ENCODE measurements around the gene CHCHD6. TPM values are rescaled to one million over a fixed set of nuclear protein-coding genes. Genes with fewer than 3 reads are reported as not detected.

Gene CHCHD6
- total RNA-seq, 1 donor from 2014 or later: 30.2 TPM

DNA sequence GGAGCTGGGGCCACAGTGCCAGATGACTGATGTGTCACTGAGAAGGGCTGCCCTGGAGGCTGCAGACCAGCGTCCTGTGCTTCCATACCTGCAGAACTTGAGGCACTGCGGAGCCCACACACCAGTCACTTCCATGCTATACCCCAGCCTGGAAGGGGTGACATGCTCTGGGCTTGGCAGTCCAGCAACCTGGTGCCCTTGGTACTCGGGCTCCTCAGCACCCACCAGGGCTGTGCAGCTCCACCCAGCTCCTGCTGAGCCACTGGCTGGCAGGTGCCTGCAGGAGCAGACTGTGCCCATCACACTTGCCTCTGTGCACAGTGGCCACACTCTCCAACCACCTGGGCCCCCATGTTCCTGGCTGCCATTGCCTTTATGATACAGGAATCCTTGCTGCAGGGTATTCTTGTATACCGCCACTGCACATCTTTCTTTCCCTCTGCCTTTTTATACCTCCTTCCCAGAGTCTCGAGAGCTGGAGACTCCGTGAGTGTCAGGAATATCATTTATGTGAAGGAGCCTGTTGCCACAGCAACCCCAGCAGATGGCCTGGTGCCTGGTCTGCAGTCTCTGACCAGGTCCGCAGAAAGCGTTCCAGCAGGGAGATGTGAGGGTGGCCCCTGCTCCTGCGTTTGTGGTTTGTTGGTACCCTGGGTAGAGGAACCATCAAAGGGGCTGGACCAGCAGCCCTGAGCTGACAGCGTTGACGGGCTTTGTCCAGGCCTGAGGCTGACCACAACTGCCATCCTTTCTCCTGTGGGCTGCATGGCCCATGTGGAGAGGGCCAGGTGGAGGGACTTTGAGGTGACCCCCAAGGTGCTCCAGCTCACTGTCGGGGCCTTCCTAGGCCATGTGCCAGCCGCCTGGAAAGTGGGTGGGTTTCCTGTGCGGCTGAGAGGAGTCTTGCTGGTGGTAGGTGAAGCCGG is 185.5 kb downstream of the CHCHD6 start:
- TF ChIP-seq, protein P1, sequence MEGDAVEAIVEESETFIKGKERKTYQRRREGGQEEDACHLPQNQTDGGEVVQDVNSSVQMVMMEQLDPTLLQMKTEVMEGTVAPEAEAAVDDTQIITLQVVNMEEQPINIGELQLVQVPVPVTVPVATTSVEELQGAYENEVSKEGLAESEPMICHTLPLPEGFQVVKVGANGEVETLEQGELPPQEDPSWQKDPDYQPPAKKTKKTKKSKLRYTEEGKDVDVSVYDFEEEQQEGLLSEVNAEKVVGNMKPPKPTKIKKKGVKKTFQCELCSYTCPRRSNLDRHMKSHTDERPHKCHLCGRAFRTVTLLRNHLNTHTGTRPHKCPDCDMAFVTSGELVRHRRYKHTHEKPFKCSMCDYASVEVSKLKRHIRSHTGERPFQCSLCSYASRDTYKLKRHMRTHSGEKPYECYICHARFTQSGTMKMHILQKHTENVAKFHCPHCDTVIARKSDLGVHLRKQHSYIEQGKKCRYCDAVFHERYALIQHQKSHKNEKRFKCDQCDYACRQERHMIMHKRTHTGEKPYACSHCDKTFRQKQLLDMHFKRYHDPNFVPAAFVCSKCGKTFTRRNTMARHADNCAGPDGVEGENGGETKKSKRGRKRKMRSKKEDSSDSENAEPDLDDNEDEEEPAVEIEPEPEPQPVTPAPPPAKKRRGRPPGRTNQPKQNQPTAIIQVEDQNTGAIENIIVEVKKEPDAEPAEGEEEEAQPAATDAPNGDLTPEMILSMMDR (IDR thresholded peaks at IDR 0.05; ENCODE audit: unreplicated experiment): no peak
- no peak overlapping the region for H3K4me3 Mint-ChIP-seq (ENCODE audit: low read depth)
- H3K4me1 Mint-ChIP-seq (ENCODE audit: low read depth): peaks cover 6% of the 10 kb centered on the region
- H3K27ac Mint-ChIP-seq: no peak overlapping the region
- peaks cover 2% of the 10 kb centered on the region for H3K36me3 Mint-ChIP-seq (ENCODE audit: insufficient read depth)
- H3K9me3 Mint-ChIP-seq (ENCODE audit: low read depth): no peaks in the 10 kb centered on the region
- no peak for DNase-seq (ENCODE audit: low spot score, unreplicated experiment)
- H3K27me3 Mint-ChIP-seq: no peaks in the 10 kb centered on the region

DNA sequence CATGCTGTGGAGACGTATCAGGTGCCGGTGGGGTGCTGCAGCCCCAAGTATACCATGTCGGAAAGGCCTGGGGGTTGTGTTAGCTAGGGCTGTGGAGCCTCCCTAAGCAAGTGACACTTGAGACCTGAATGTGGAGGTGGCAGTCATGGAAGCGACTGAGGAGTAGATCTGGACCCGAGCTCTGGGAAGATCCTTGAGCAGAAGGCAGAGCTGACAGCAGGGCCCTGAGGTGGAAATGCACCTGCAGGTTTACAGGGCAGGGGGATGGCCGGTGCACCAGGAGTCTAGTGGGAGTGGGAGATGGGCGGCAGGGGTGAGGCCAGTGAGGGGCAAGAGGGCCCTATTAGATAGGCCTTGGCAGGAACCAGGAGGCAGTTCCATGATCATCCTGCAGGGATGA is 187.1 kb downstream of the CHCHD6 start:
- DNase-seq (ENCODE audit: low spot score, unreplicated experiment): no peak
- H3K27ac Mint-ChIP-seq: no peak overlapping the region
- H3K27me3 Mint-ChIP-seq: no peaks in the 10 kb centered on the region
- no peaks in the 10 kb centered on the region for H3K9me3 Mint-ChIP-seq (ENCODE audit: low read depth)
- TF ChIP-seq, protein P1 (IDR thresholded peaks at IDR 0.05; ENCODE audit: unreplicated experiment): no peak
- peaks cover 10% of the 10 kb centered on the region for H3K4me1 Mint-ChIP-seq (ENCODE audit: low read depth)
- H3K4me3 Mint-ChIP-seq (ENCODE audit: low read depth): no peak overlapping the region
- peaks cover 2% of the 10 kb centered on the region for H3K36me3 Mint-ChIP-seq (ENCODE audit: insufficient read depth)

DNA sequence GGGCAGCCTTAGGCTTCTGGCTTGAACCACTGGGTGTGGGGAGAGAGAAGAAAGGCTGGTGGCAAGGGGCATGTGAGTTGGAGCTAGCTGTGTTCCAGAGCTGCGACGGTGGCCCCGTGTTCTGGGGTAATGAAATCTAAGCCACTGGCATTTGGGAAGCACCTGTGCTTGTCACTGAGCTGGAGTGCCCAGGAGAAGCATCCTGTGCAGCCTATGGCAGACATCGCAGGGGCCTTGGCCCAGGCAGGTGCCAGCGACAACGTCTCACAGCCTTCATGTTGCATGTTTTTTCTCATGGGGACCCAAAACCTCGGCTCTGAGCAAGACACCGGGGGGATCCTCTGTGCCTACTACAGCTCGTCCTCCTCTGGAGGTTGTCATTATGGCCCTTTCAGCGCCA is 187.8 kb downstream of the CHCHD6 start:
- Mint-ChIP-seq H3K36me3 (ENCODE audit: insufficient read depth) (peaks cover 2% of the 10 kb centered on the region), H3K27me3 (no peaks in the 10 kb centered on the region), H3K4me1 (ENCODE audit: low read depth) (peaks cover 6% of the 10 kb centered on the region), H3K4me3 (ENCODE audit: low read depth) (no peak overlapping the region), H3K9me3 (ENCODE audit: low read depth) (no peaks in the 10 kb centered on the region), H3K27ac (no peak overlapping the region)
- TF ChIP-seq, protein P1 (IDR thresholded peaks at IDR 0.05; ENCODE audit: unreplicated experiment): no peak
- no peak for DNase-seq (ENCODE audit: low spot score, unreplicated experiment)

DNA sequence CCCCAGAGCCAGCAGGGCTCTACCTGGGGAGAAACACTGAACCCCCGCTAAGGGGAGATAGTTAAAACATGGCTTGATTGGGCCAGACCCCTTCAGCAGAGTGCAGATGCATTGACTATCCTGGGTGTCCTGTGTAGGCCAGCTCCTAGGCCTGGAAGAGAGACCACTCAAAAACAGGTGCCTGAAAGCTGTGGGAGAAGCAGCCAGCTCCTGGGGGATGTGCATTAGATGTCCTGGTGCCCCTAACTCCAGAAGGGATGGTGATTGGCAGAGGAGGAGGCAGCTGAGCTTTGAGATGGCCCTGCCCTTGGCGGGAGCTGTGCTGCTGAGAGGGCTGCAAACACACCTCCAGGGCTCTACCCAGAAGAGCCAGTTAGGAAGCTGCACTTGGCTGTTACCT is 189.6 kb downstream of the CHCHD6 start:
- Mint-ChIP-seq H3K4me1 (ENCODE audit: low read depth) (peaks cover 7% of the 10 kb centered on the region), H3K27me3 (no peaks in the 10 kb centered on the region)
- no peak for DNase-seq (ENCODE audit: low spot score, unreplicated experiment)

DNA sequence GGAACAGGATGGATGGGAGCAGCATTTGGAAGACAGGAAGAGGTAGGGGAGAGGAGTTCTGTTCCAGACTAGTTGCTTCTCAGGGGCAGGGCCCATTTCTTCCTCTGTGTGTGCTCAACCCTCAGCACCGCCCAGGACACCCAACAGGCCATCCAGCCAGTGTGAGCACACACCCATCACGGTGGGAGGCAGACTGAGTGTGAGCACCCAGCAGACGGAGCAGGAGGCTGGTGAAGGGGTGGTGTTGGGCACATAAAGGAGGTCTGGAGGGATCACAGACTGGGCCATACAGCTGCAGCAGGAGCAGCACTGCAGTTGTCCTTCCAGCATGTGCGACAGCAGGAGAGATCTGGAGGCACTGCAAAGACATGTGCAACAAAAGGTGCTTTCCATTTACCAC is 190.4 kb downstream of the CHCHD6 start:
- no peak overlapping the region for H3K4me3 Mint-ChIP-seq (ENCODE audit: low read depth)
- H3K36me3 Mint-ChIP-seq (ENCODE audit: insufficient read depth): peaks cover under 1% of the 10 kb centered on the region
- DNase-seq (ENCODE audit: low spot score, unreplicated experiment): no peak
- peaks cover 7% of the 10 kb centered on the region for H3K4me1 Mint-ChIP-seq (ENCODE audit: low read depth)
- TF ChIP-seq, protein P1 (IDR thresholded peaks at IDR 0.05; ENCODE audit: unreplicated experiment): no peak
- H3K27ac Mint-ChIP-seq: no peak overlapping the region
- H3K9me3 Mint-ChIP-seq (ENCODE audit: low read depth): no peaks in the 10 kb centered on the region
- H3K27me3 Mint-ChIP-seq: no peaks in the 10 kb centered on the region

More for the DNA sequence above, 189.6 kb downstream of the CHCHD6 start:
- Mint-ChIP-seq H3K27ac (no peak overlapping the region), H3K4me3 (ENCODE audit: low read depth) (no peak overlapping the region), H3K36me3 (ENCODE audit: insufficient read depth) (peaks cover 2% of the 10 kb centered on the region), H3K9me3 (ENCODE audit: low read depth) (no peaks in the 10 kb centered on the region)
- TF ChIP-seq, protein P1 (IDR thresholded peaks at IDR 0.05; ENCODE audit: unreplicated experiment): no peak
